Activated CD8-positive, alpha-beta memory T cell treated with anti-CD3 and anti-CD28 coated beads, Interleukin-2, amount 50 U/mL, for 24 hours (primary cell): Measurements from ENCODE around the gene ING5.

ENCODE experiments used
- DNase-seq: peaks from one replicate; pipeline ENCODE4 v3.0.0-alpha.2; 2020; ENCODE audit errors: extremely low read depth

Gene ING5

GRCh38 chr2:241672243-241673188 is 29.3 kb upstream of the ING5 start:
- no peak for DNase-seq

- no peak for DNase-seq
These were observed 28.6 kb upstream of the ING5 start for GRCh38 chr2:241673189-241673663.

- no peak for DNase-seq
These were observed 27.8 kb upstream of the ING5 start for GRCh38 chr2:241673797-241674725.

- no peak for DNase-seq
These were observed 26.0 kb upstream of the ING5 start for GRCh38 chr2:241675885-241676284.

- no peak for DNase-seq
These were observed 25.2 kb upstream of the ING5 start for GRCh38 chr2:241676665-241677064.

GRCh38 chr2:241677392-241677791 is 24.4 kb upstream of the ING5 start:
- no peak for DNase-seq

- DNase-seq: no peak
These were observed 23.5 kb upstream of the ING5 start for GRCh38 chr2:241678307-241678706.

- no peak for DNase-seq
These were observed 22.9 kb upstream of the ING5 start for GRCh38 chr2:241678784-241679540.

GRCh38 chr2:241680044-241680443 is 21.8 kb upstream of the ING5 start:
- no peak for DNase-seq

- DNase-seq: no peak
These were observed 20.8 kb upstream of the ING5 start for GRCh38 chr2:241680827-241681599.

GRCh38 chr2:241686324-241686649 is 15.6 kb upstream of the ING5 start:
- no peak for DNase-seq

- DNase-seq: peak; percentile 85
These were observed 15.0 kb upstream of the ING5 start, which contains the start of gene DTYMK for GRCh38 chr2:241686650-241687425. Gene DTYMK (minus strand): TSS chr2:241686815. CDS start chr2:241686783, 32 bp downstream.

GRCh38 chr2:241689306-241689705 is 12.5 kb upstream of the ING5 start:
- DNase-seq: no peak

- no peak for DNase-seq
These were observed 11.6 kb upstream of the ING5 start for GRCh38 chr2:241690202-241690717.

GRCh38 chr2:241692448-241692847 is 9.4 kb upstream of the ING5 start:
- DNase-seq: no peak

- no peak for DNase-seq
These were observed 6.2 kb upstream of the ING5 start for GRCh38 chr2:241695651-241696050.

- DNase-seq: no peak
These were observed 765 bp upstream of the ING5 start for GRCh38 chr2:241701149-241701398.

- peak; percentile 70 for DNase-seq
These were observed 554 bp downstream of the ING5 start for GRCh38 chr2:241702155-241703031.

GRCh38 chr2:241703032-241703604 is 1.3 kb downstream of the ING5 start:
- DNase-seq: no peak
